GM15510 (cell line): Measurements from ENCODE around the gene CCDC28A.

Source experiments
- POLR2A ChIP-seq: IDR thresholded peaks from 3 replicates; pipeline ENCODE4 v1.6.1; 2011; ENCODE audit warnings: borderline replicate concordance; ENCODE audit not compliant: insufficient read length; ENCODE audit errors: extremely low read depth

Gene CCDC28A

DNA sequence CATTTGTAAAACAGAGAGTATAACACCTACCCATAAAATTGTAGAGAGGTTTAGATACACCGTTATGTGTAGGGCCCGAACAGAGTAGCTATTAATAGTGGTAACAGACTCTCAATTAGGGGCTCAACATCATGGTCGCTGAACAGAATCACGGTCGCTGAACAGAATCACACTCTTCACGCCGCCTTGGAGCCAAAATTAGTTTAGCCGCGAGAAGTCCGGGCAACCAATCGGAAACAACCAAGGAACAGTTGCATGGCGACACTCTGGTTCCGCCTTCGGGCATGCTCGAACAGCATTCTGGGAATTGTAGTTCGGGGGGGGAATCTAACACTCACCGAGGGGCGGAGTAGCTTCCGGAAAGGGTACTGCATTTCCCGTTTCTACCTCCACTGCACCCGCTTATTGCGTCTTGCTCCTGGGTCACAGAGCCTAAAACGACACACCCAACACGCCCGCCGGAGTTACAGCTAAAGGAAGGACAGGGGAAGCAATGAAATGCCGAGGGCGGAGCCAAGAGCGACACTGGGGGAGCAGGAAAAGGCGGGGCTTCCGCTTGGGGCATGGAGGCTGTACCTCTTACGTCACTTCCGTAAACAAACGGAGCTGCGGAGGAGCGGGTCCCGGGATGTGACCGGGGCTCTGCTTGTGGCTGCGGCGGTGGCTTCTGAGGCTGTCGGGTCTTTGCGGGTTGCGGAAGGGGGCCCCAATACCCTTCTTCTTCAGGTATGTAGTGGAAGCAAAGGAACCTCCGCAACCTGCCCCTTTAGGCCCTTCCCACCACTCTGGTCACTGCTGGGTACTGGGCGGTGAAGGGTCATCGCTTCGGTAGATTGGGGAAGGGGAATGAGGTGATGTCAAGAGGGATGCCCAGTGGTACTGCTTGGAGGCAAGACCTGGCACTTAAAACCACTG lies at the start of gene CCDC28A:
Gene CCDC28A (plus strand): TSS at position 593 of the 915 bp plus-strand sequence. CDS start 2,352 bp downstream, outside the sequence.
- peak; percentile 53 for TF ChIP-seq POLR2A

GRCh38 chr6:138724015-138724414 lies 49.6 kb upstream of the CCDC28A start:
- no peak for TF ChIP-seq POLR2A

DNA sequence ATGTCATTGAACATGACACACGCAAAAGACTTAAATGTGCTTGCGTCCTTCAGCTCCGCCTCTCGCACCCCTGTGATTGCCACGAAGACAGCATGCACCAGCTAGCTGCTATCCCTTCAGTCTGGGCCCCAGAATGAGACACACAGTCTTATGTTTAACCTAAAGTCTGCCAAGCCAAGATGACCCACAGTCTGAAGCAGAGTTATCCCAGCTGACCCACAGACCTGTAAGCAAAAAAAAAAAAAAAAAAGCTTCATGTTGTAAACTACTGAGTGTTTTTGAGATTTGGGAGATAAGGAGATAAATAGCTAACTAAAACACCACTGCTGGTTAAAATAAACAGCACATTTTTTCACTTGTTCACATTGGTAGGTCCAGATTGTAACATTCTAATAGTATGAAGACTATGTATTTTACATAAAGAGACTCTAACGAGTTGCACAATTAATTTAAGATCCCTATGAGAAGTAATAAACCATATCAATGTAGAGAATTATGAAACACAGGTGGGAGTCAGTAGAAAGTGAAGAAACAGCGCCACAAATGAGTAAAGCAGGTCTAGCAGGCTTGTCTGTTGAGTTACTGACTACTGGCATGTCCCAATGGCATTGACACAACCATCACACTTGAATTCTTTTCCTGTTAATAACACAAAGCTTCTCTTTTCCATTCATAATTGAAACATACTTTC lies 47.4 kb upstream of the CCDC28A start:
- TF ChIP-seq POLR2A, result no peak

GRCh38 chr6:138726757-138727097 lies 46.8 kb upstream of the CCDC28A start:
- no peak for TF ChIP-seq POLR2A

- no peak for TF ChIP-seq POLR2A
These were observed 46.4 kb upstream of the CCDC28A start for GRCh38 chr6:138727182-138727581.

DNA sequence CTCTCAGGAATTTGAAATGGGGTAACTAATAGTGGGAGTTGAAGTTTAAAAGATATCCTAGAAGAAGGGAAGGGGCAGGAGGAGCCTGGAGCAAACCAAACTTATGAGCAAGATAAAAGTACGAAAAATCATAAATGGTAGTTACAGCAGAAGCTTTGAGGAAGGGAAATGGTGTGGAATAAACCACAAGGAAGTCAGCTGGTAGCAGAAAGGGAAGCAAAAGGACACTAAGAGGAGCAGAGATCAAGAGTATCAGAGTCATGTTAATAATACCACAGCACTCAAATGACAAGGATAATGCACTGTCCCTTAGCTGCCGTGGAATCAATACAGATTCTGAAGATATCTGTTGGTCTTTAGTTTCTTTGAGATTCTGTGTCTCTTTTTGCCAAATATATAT lies 44.9 kb upstream of the CCDC28A start:
- TF ChIP-seq POLR2A, result no peak

GRCh38 chr6:138734585-138734984 lies 39.0 kb upstream of the CCDC28A start:
- no peak for TF ChIP-seq POLR2A

DNA sequence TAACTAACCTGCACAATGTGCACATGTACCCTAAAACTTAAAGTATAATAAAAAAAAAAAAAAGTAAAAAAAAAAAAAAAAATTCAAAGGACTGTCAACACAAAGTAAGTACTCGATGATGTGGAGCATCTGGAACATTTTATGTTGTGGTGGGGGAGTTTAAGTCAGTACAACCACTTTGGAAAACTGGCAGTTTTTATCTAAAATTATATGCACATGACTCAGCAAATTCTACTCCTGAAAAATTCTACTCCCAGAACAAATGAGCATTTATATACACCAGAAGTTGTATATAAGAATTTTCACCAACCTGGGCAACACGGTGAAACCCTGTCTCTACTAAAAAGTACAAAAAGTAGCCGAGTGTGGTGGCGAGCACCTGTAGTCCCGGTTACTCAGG lies 36.9 kb upstream of the CCDC28A start:
- TF ChIP-seq POLR2A, result no peak

- no peak for TF ChIP-seq POLR2A
These were observed 21.6 kb upstream of the CCDC28A start for GRCh38 chr6:138752017-138752416.

DNA sequence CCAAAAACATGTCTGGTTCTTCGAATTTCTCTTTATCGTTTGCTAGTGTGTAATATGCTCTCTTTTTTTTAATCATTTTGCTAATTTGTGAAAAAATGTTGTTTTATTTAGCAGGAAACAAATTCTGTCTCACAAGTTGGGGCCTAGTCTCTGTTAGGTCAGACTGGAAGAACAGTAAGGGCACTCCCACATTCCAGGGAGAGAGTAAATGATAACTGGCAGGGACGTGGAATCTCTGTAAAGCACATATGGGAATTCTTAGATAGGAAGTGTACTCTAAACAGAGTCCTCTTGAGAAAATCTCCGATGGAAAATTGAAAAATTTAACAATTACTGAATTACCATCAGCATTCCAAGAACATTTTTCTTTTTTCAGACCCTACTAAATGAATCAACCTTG lies 16.4 kb upstream of the CCDC28A start:
- no peak for TF ChIP-seq POLR2A

DNA sequence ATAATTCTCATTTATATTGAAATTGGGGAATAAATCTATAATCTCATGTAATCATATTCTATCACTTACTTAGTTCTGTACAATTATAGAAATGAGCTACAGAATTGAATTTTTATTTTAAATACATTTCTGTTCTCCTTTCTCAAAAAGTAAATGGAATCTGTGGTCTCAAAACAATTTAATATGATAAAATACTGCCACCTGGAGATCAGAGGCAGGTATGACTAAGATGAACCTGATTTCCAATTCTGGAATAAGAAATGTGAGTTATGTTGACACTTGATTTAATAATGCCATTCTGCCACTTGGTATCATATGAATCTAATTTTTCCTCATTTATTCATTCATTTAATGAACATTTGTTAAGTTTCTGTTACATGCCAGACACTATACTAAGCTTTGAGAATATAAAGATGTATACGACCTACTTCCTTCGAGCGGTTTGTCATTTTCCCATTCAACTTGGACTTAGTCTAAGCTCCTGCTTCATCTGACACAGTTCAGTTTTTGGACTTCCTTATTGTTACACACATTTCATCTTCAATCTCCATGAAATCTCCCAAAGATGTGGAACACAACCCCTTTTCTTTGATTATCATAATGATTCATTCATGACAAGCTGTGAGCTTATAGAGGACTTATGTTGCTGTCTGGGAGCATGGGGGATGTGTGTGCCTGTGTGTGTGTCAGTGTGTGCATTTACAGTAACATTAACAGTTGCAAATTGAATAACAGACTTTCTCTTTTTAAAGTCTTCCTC lies 7.5 kb upstream of the CCDC28A start:
- TF ChIP-seq POLR2A, result no peak

GRCh38 chr6:138769102-138769676 lies 4.4 kb upstream of the CCDC28A start:
- no peak for TF ChIP-seq POLR2A

DNA sequence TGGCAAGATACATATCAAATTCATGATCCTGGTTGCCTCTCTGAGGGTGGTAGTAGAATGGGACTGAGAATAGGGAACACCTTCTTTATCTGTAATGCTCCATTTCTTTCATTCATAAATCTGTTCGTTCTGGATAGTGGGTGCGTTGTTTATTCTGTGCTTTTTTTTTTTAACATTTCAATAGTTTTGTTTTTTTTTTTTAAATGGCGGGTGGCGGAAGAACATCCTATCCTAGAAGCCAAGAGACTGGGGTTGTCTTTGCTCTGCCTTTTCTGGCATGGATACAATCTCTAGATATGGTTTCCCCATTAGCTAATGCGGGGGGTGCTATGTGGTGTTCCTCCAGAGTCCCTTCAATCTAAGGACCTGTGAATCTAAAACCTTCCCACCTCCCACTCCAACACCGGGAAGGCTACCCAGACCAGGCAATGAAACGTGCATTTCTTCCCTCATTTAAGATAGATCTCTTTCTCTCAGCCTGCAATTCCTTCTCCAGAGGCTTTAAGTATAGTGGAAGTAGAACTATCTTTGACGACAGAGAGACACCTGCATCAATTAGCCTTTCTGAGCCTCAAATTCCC lies 883 bp upstream of the CCDC28A start:
- no peak for TF ChIP-seq POLR2A

GRCh38 chr6:138774370-138774769 lies 801 bp downstream of the CCDC28A start:
- TF ChIP-seq POLR2A, result no peak
